Stomach (tissue), 9 donors: ENCODE data around the gene SNAP47. TPM values are rescaled to one million over a fixed set of nuclear protein-coding genes. Genes with fewer than 3 reads are reported as not detected.

Experiments used
- DNase-seq, 2 donors: peaks; one replicate each; pipeline versions ENCODE4 v3.0.0 to v3.0.0-alpha.2; 2013 to 2019
- H3K27ac ChIP-seq, 5 donors: fragments of 200-600 bp in 4 of 5; sonication (generic) in 4 of 5; one replicate each; pipeline ENCODE4 v1.5.1; 2013 to 2019; ENCODE audit warnings: mild to moderate bottlenecking in 1 of 5, moderate library complexity in 1 of 5
- H3K27me3 ChIP-seq, 3 donors: fragments of 200-600 bp; sonication (generic); one replicate each; pipeline ENCODE4 v1.5.1; 2017 to 2019; ENCODE audit warnings: mixed run types in 1 of 3
- H3K36me3 ChIP-seq, 4 donors: fragments of 200-600 bp; sonication (generic); 1 replicate in 3 of 4; 2 replicates in 1 of 4; pipeline ENCODE4 v1.5.1; 2016 to 2019
- H3K4me1 ChIP-seq, 4 donors: fragments of 200-600 bp; sonication (generic); one replicate each; pipeline ENCODE4 v1.5.1; 2016 to 2019
- H3K4me3 ChIP-seq, 4 donors: fragments of 200-600 bp; sonication (generic) in 3 of 4; one replicate each; pipeline ENCODE4 v1.5.1; 2016 to 2019; ENCODE audit warnings: mild to moderate bottlenecking in 1 of 4
- H3K9me3 ChIP-seq, 4 donors: fragments of 200-600 bp; sonication (generic); one replicate each; pipeline ENCODE4 v1.5.1; 2016 to 2019
- EP300 ChIP-seq: sonication (generic); formaldehyde crosslinking; IDR thresholded peaks from one replicate; pipeline ENCODE4 v1.6.1; 2017; ENCODE audit warnings: antibody characterized with exemption
- POLR2A ChIP-seq, 4 donors: fragments of 450-650 bp; IDR thresholded peaks; one replicate each; pipeline ENCODE4 v1.6.1; 2016; ENCODE audit warnings: antibody characterized with exemption in 4 of 4, control low read depth in 2 of 4, mild to moderate bottlenecking in 1 of 4, moderate library complexity in 1 of 4
- POLR2AphosphoS5 ChIP-seq, 3 donors: sonication (generic); formaldehyde crosslinking; IDR thresholded peaks; one replicate each; pipeline ENCODE4 v1.6.1; 2016; ENCODE audit warnings: antibody characterized with exemption in 3 of 3
- WGBS, 5 donors: extraction: QIAGEN DNeasy Blood & Tissue Kit in 3 of 5; methylation state at CpG; one replicate each; pipeline versions ENCODE4 v1.1.5 to v1.1.7; 2013 to 2018; 5-methylcytosine and 5-hydroxymethylcytosine counted together
- intact Hi-C: fragments of 100-400 bp; cut with DNase I; formaldehyde crosslinking; loops from one replicate; pipeline ENCODE4 v1.15.1; 2023; ENCODE audit warnings: low total_unique reads
- polyA plus RNA-seq, 3 donors: library from polyadenylated mRNA; stranded (reverse); fragments of 200-250 nt; gene quantifications; one replicate each; pipeline ENCODE4 v1.2.3, GENCODE V29; 2013
- total RNA-seq, 5 donors: library from RNA; depleted of rRNA; stranded (reverse); fragments of >200 nt; gene quantifications; one replicate each; pipeline versions ENCODE4 v1.1.0 to v1.2.3, GENCODE V29; 2014 to 2016
- TF ChIP-seq, protein P1 (sequence below), 7 experiments: fragments of 450-650 bp in 4 of 7; fragments of 200-600 bp in 3 of 7; sonication (generic) in 3 of 7; IDR thresholded peaks; one replicate each; pipeline ENCODE4 v1.5.1; 2016 to 2019; ENCODE audit warnings: antibody characterized with exemption in 7 of 7, control low read depth in 2 of 7, mild to moderate bottlenecking in 1 of 7
- donor health status: healthy with polysubstance abuse.
- donor health status: Bipolar disorder and iron deficiency.
- donor health status: healthy.

The SNAP47 gene
- total and polyA plus RNA-seq, 8 donors, result 13.7 to 117 (median 27.3) TPM

- no peaks in the 10 kb centered on the region for H3K36me3 ChIP-seq
- H3K27ac ChIP-seq, result no peak overlapping the region
- intact Hi-C loops, result no loop called here
- 77 to 92% (median 87%) methylated on average over 1 of the region's 1 CpG for WGBS, 5 donors
- peaks cover 0 to 3% (median 0%) of the 10 kb centered on the region in 3 donors for H3K27me3 ChIP-seq
- TF ChIP-seq POLR2A (IDR thresholded peaks at IDR 0.05), result no peak
- H3K4me1 ChIP-seq, result peaks cover 0 to 15% (median 9%) of the 10 kb centered on the region in 4 donors
- H3K4me3 ChIP-seq, result no peak overlapping the region
- DNase-seq, result no peak
- H3K9me3 ChIP-seq, result peaks cover 25 to 48% (median 39%) of the 10 kb centered on the region in 4 donors
Observed at GRCh38 chr1:227723474-227723873, 11.8 kb upstream of the SNAP47 start.

- TF ChIP-seq POLR2AphosphoS5 (IDR thresholded peaks at IDR 0.05) (no peak), EP300 (no peak)
- intact Hi-C loops, result no loop called here
- WGBS, 5 donors, result 45 to 53% (median 50%) methylated on average over 2 of the region's 2 CpGs
- Histone ChIP-seq H3K9me3 (peaks cover 15 to 33% (median 25%) of the 10 kb centered on the region in 4 donors), H3K36me3 (no peaks in the 10 kb centered on the region), H3K4me3 (no peak overlapping the region), H3K27ac (no peak overlapping the region), H3K27me3 (peaks cover 0 to 3% (median 0%) of the 10 kb centered on the region in 3 donors), H3K4me1 (peaks cover 15 to 31% (median 24%) of the 10 kb centered on the region in 4 donors)
- DNase-seq, result no peak
Observed at GRCh38 chr1:227725046-227725445, 10.2 kb upstream of the SNAP47 start.

DNA sequence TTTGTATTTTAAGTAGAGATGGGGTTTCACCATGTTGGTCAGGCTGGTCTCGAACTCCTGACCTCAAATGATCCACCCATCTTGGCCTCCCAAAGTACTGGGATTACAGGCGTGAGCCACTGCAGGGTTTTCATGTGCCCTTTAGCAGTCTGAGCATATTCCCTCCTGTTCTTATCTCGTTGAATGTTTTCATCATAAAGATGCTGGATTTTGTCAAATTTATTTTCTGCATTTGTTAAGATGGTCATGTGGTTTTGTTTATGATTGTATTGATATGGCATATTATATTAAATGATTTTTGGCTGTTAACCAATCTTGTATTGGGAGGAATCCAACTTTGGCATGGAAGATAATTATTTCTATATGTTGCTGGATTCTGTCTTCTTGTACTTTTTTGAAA lies 8.9 kb upstream of the SNAP47 start:
- H3K27ac ChIP-seq, result no peak overlapping the region
- H3K4me1 ChIP-seq, result peaks cover 16 to 41% (median 35%) of the 10 kb centered on the region in 4 donors
- intact Hi-C loops, result no loop called here
- no peak overlapping the region for H3K4me3 ChIP-seq
- H3K36me3 ChIP-seq, result peaks cover 0 to 6% (median 2%) of the 10 kb centered on the region in 4 donors
- H3K27me3 ChIP-seq, result peaks cover 0 to 3% (median 0%) of the 10 kb centered on the region in 3 donors
- DNase-seq, result no peak
- TF ChIP-seq POLR2A (IDR thresholded peaks at IDR 0.05) (no peak), EP300 (no peak), POLR2AphosphoS5 (IDR thresholded peaks at IDR 0.05) (no peak)
- TF ChIP-seq, protein P1, sequence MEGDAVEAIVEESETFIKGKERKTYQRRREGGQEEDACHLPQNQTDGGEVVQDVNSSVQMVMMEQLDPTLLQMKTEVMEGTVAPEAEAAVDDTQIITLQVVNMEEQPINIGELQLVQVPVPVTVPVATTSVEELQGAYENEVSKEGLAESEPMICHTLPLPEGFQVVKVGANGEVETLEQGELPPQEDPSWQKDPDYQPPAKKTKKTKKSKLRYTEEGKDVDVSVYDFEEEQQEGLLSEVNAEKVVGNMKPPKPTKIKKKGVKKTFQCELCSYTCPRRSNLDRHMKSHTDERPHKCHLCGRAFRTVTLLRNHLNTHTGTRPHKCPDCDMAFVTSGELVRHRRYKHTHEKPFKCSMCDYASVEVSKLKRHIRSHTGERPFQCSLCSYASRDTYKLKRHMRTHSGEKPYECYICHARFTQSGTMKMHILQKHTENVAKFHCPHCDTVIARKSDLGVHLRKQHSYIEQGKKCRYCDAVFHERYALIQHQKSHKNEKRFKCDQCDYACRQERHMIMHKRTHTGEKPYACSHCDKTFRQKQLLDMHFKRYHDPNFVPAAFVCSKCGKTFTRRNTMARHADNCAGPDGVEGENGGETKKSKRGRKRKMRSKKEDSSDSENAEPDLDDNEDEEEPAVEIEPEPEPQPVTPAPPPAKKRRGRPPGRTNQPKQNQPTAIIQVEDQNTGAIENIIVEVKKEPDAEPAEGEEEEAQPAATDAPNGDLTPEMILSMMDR (IDR thresholded peaks at IDR 0.05), result no peak
- WGBS, 5 donors, result 71 to 86% (median 82%) methylated on average over 3 of the region's 3 CpGs
- peaks cover 7 to 21% (median 14%) of the 10 kb centered on the region in 4 donors for H3K9me3 ChIP-seq

DNA sequence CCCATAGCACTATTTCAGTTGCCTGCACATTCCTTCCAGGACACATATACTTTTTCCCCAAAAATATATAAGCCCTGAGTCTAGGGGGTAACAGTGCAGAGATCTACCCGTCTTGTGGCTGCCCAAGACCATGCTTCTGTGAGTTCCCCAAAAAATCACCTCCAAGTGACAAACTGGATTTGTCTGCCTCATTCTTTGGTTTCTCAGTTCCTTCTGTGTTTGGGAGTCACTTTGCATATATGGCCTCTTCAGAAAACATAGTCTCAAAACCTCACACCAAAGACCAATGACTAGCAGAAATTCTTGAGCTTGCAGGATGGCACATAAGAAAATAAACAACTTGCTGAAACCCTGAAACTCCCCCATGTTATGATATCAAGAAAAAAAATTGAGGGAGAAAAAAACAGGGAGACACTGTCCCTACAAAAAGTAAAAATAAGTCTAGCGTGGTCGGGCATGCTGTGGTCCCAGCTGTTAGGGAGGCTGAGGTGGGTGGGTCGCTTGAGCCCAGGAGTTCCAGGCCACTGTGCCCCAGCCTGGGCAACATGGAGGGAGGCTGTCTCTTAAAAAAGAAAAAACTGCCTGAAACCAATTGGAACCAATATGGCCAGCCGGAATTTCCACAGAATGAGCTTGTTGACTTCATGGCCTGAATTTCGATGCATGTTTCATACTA lies 8.2 kb upstream of the SNAP47 start:
- WGBS, 5 donors, result 84 to 89% (median 87%) methylated on average over 6 of the region's 6 CpGs

More for the DNA sequence above, 8.2 kb upstream of the SNAP47 start:
- Histone ChIP-seq H3K4me1 (peaks cover 16 to 43% (median 36%) of the 10 kb centered on the region in 4 donors), H3K36me3 (peaks cover 4 to 13% (median 9%) of the 10 kb centered on the region in 4 donors), H3K9me3 (peaks cover 2 to 13% (median 7%) of the 10 kb centered on the region in 4 donors), H3K27me3 (peaks cover 0 to 3% (median 0%) of the 10 kb centered on the region in 3 donors), H3K27ac (no peak overlapping the region), H3K4me3 (no peak overlapping the region)
- DNase-seq, result no peak
- intact Hi-C loops, result no loop called here
- TF ChIP-seq EP300 (no peak), POLR2A (IDR thresholded peaks at IDR 0.05) (no peak), POLR2AphosphoS5 (IDR thresholded peaks at IDR 0.05) (no peak)
- TF ChIP-seq, protein P1 (IDR thresholded peaks at IDR 0.05), result no peak
